DOHH2 (cell line): ENCODE results near the gene RAB38.

Source experiments
- CTCF ChIP-seq: fragments of 200-600 bp; sonication (generic); IDR thresholded peaks from one replicate; pipeline ENCODE4 v1.5.1; 2014; ENCODE audit warnings: antibody characterized with exemption, mild to moderate bottlenecking, low read depth, low read length; ENCODE audit not compliant: poor library complexity, severe bottlenecking
- EZH2phosphoT487 ChIP-seq: fragments of 200-600 bp; sonication (generic); IDR thresholded peaks from 2 replicates; pipeline ENCODE4 v1.6.1; 2017; ENCODE audit warnings: borderline replicate concordance, mild to moderate bottlenecking, antibody characterized with exemption, low read length, moderate library complexity, mixed read lengths

DNA sequence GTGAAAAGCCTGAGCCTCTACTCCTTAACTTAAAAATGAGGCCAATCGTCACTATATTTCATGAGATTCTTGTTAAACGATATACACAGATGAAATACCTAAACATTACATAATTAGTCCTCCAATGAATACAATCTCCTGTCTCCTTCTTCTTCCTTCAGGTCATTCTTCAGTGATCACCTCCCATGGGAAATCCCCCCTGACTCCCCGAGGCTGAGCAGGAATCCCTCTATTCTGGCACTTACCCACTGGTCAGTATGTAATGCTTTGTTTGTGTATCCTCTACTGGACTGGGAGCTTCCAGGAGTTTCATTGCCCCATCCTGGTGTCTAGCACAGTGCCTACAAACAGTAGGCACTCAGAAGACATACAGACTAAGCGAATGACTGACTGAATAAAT lies 52.3 kb downstream of the RAB38 start:
- TF ChIP-seq CTCF = no peak
- no peak for TF ChIP-seq EZH2phosphoT487
